GM19324 (cell line): ENCODE measurements around the gene CEP135.
A peak's percentile ranks its signal among the peaks of the same experiment; 100 is the strongest.
"Not testable (repeated sequence)": the region's sequence is repeated elsewhere in the genome, so short reads cannot be mapped to it uniquely, and the experiment has no call there.

Source experiments
- ATAC-seq: cut with Tn5 transposase; IDR thresholded peaks from one replicate; pipeline ENCODE4 v1.9.1; 2021; ENCODE audit warnings: mild to moderate bottlenecking, moderate library complexity; ENCODE audit not compliant: unreplicated experiment, low FRiP score

Gene CEP135

GRCh38 chr4:55941881-55942396, 6.8 kb upstream of the CEP135 start:
- no peak for ATAC-seq

- ATAC-seq: no peak
Observed at GRCh38 chr4:55947254-55947882, 1.4 kb upstream of the CEP135 start.

DNA sequence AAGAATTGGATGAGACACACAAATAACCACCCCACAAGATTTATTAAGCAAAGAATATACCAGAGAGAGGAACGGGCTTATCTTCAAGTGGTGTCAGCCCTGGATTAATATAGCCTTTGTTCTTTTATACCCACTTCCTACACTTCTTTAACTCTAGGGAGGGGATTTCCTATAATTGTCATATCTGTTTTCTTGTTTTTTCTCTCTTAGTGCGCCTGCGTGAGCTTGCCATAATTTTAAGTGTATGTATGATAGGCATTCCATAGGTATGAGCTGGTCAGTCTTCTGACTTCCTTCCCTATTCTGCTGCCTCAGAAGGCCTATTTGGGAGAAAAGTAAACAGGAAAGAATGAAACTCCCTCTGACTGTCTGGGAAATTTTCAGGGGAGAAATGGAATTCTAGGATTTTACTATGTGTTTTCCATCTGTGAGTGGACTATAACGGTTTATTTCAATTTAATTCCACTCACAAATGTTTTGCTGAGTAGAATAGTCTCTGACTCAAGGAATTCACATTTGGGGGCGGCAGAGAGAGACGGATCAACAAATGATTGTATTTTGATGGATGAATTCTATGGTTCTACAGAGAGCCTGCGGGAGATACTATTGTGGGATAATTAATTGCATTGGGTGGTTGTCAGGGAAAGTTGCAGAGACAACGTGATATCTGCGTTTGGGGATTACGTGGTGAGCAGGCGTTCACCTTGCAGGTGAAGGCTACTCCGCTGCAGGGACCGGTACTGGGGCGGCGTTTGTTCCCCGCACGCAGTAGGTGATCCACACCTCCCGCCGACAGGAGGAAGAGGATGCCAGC, 626 bp upstream of the CEP135 start:
- no peak for ATAC-seq

DNA sequence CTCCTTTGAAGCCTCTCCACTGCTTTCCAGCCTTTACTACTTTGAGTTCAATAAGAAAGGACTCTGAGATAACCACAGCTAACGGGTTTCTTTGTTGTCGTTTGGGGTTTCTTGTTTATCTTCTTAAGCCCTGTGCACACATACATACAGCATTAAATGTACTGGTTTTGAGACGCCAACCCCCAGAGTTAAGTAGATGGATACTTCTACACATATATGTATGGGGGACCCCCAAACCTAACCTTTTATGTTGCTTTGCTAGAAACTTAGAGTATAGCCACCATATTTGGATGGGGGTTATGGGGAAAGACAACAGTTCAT, 697 bp downstream of the CEP135 start:
- ATAC-seq: no peak

DNA sequence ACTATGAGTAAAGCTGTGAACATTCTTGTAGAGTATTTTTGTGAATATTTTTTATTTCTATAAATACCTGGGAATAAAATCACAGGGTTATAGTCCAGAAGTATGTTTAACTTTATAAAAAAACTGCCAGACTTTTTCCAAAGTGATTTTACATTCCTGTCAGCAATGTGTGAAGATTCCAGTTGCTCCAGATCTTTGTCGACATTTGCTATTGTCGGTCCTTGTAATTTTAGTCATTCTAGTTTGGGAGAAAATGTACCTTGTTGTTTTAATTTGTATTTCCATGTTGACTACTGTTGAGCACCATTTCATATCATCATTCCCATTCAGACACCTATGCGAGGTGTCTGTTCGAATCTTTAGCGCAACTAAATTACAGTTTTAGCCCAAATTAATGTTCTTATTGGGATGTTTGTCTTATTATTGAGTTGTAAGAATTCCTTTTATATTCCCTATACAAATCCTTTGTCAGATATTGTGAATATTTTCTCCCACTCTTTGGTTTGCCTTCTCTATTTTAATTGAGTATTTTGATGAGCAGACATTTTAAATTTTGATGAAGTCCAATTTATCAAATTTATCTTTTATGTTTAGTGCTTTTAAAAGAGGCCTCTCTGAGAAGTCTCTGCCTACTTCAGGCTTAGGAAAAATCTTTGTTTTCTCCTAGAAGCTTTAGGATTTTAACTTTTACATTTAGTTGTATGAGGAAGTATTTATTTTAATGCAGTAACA, 2.6 kb downstream of the CEP135 start:
- no peak for ATAC-seq

- no peak for ATAC-seq
Observed at GRCh38 chr4:55955710-55956109, 7.0 kb downstream of the CEP135 start.

GRCh38 chr4:55959655-55960054, 10.9 kb downstream of the CEP135 start:
- no peak for ATAC-seq

- ATAC-seq: no peak
Observed at GRCh38 chr4:55964046-55964445, 15.3 kb downstream of the CEP135 start.

DNA sequence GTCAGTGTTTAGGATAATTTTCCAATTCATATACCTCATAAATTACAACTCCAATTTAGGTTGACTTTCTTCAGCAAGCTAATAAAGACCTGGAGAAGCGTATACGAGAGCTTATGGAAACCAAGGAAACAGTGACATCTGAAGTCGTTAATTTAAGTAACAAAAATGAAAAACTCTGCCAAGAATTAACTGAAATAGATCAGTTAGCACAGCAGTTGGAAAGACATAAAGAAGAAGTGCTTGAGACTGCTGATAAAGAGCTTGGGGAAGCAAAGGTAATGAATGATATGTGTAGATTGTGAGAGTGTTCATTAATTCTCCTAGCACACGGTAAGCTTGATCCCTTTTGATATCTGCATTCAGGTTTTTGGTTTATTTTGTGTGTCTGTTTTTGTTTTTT, 16.8 kb downstream of the CEP135 start:
- no peak for ATAC-seq

GRCh38 chr4:55966324-55966723, 17.6 kb downstream of the CEP135 start:
- not testable (repeated sequence) for ATAC-seq

DNA sequence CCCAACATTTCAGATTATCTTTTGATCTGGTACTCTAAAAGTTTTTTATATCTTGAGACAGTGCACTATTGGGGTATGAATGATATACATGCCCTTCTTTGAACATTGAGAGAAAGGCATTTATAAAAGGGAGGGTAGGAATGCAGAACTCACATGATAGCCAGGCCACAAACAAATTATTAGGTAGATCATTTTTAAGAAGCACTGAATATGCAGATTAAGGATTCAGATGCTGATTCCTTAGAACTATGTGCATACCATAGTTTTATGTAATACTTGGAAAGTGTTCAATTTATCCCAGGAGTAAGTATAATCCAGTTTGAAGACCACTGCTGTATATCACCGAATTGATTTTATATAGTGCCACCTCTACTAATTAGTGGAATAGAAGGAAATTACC, 18.6 kb downstream of the CEP135 start:
- ATAC-seq: no peak

GRCh38 chr4:55973650-55974049, 24.9 kb downstream of the CEP135 start:
- no peak for ATAC-seq

DNA sequence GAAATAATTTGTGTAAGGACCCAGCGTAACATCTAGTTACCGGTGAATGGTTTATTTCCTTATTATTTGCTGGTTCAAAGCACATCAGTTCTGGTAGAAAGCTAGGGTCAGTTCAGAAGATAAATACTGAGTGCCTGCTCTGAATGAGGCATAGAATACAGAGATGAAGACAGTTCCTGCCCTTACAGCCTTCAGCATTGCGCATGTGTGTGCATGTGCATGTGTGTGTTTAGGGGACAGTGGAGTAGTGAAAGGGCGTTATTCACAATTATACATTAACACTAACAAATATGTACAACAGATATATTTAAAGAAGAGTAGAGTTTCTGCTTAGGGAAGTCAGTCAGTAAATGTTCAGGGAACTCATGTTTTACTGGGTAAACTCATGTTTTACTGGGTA, 29.1 kb downstream of the CEP135 start:
- ATAC-seq: no peak

- ATAC-seq: peak; percentile 54
Observed at GRCh38 chr4:55979562-55979961, 30.8 kb downstream of the CEP135 start.

DNA sequence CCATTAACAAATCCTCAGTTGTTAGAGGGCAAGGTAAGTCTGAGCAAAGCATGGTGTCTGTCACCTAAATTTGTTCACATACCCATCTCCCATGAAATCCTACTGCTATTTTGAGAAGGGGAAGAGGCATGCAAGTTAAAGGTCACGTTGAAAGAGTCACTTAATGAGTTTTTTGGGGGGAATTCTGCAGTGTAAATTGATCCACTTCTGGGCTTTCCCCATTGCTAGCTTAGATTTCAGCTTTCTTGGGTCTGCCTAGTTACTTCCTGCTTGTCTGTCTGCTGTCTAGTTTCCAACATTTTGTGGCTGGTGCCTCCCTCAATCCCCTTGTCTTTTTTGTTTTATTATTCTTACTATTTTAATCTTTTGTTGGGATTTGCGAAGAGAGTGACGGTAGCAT, 32.0 kb downstream of the CEP135 start:
- ATAC-seq: no peak

- no peak for ATAC-seq
Observed at GRCh38 chr4:55982976-55983375, 34.2 kb downstream of the CEP135 start.

GRCh38 chr4:55989766-55990165, 41.0 kb downstream of the CEP135 start:
- no peak for ATAC-seq

DNA sequence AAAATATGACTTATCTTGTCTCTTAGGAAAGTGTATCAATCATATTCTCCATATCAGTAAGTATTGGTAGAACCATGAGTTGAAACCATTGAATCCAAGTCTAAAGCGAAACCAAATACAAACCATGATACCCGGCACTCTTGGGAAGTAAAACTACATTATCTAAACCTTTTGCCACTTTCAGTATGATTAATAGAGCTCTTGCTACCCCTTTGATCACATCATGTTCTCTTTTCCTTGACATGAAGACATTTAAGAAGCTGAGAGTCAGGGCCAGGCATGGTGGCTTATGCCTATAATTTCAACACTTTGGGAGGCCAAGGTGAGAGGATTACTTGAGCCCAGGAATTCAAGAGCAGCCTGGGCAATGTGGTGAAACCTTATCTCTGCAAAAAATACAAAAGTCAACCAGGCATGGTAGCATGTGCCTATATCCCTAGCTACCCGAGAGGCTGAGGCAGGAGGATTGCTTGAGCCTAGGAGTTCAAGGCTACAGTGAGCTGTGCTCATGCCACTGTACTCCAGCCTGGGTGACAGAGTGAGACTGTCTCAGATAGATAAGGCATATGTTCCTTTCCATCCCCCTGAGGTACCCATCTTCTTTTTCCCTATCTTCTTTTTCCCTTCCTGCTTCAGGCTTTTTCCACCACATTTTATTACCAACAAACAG, 45.4 kb downstream of the CEP135 start:
- ATAC-seq: peak; percentile 43

DNA sequence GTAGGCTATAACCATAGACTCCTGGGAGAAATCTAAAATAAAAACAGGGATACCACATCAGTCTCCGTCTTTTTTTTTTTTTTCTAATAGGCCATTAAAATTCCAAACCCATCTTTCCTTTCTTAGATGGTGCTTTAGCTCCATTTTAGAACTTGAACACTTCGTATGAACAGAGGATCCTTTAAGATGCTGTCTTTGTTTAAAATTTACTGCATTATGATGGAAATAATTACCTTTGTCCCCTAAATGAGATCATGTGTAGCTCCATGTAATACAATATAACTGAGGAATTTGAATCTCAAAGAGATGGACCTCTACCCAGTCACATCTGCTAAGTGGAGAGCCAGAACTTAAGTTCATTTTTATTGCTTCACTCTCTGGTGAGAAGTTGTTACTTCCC, 47.9 kb downstream of the CEP135 start:
- ATAC-seq: no peak

- no peak for ATAC-seq
Observed at GRCh38 chr4:56003606-56004005, 54.9 kb downstream of the CEP135 start.

DNA sequence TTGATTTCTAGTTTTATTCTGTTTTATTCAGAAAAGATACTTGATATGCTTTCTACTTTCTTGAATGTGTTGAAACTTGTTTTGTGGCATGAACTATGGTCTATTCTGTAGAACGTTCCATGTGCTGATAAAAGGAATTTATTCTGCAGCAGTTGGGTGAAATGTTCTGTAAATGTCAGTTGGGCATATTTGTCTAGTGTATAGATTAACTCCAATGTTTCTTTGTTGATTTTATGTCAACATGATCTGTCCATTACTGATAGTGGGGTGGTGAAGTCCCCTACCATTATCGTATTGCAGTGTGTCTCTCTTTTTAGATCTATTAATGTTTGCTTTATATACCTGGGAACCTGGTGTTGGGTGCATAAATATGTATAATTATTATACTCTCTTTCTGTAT, 55.5 kb downstream of the CEP135 start:
- no peak for ATAC-seq
